Measurements from ENCODE around the gene GPAM. TPM values are rescaled to one million over a fixed set of nuclear protein-coding genes. Genes with fewer than 3 reads are reported as not detected.
"Not testable (repeated sequence)": the region's sequence is repeated elsewhere in the genome, so short reads cannot be mapped to it uniquely, and the experiment has no call there.

The GPAM gene, protein sequence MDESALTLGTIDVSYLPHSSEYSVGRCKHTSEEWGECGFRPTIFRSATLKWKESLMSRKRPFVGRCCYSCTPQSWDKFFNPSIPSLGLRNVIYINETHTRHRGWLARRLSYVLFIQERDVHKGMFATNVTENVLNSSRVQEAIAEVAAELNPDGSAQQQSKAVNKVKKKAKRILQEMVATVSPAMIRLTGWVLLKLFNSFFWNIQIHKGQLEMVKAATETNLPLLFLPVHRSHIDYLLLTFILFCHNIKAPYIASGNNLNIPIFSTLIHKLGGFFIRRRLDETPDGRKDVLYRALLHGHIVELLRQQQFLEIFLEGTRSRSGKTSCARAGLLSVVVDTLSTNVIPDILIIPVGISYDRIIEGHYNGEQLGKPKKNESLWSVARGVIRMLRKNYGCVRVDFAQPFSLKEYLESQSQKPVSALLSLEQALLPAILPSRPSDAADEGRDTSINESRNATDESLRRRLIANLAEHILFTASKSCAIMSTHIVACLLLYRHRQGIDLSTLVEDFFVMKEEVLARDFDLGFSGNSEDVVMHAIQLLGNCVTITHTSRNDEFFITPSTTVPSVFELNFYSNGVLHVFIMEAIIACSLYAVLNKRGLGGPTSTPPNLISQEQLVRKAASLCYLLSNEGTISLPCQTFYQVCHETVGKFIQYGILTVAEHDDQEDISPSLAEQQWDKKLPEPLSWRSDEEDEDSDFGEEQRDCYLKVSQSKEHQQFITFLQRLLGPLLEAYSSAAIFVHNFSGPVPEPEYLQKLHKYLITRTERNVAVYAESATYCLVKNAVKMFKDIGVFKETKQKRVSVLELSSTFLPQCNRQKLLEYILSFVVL
- 7.3 and 7.7 TPM in 2 replicates for total RNA-seq

DNA sequence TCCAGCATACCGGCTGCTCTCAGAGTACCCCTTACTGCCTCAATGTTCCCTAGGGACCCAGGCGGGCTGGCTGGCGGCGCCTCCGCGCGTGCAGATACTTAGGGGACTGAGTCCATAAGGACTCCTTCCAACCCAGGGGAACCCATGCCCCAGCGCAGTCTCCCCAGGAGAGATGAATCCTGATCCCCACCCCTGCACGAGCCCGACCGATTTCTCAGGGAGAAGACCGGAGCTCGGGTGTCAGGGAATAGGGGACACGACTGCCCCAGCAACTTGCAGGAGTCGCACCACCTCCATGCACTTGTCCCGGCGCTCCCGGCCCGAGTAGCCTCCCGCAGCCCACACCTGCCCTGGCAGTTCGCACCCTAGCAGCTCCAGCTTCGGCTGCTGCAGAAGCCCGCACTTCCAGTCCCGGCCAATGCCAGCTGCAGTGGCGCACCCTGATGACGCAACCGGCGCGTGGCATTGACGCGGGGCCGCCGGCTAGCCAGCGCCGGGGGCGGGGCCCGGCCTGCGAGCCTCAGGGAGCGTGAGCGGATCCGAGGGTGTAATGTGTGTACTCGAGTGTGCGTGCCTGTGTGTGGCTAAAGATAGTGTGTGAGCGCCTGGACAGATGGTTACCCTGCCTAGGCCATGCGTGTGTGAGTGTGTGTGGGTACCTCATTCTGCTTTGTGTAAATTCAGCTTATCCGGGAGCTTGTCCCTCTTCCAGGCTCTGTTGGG is at the start of gene GPAM:
GPAM (minus strand) TSS at position 437 of the 723 bp plus-strand sequence. CDS start 1,981 bp downstream, outside the sequence.
- H3K27me3 Mint-ChIP-seq (ENCODE audit: low read depth), result peaks cover 5% of the 10 kb centered on the region
- H3K4me1 Mint-ChIP-seq (ENCODE audit: low read depth), result peaks cover 29% of the 10 kb centered on the region
- peak; percentile 96 for DNase-seq (ENCODE audit: low spot score)
- H3K27ac Mint-ChIP-seq, result peak within 1 kb of the TSS; percentile 91
- intact Hi-C loops (cut with micrococcal nuclease), result loop anchor here (2.0 to 5.0 kb wide), 2 partner anchors 43 to 264 kb away; partner anchors contain the start of genes VTI1A and ZDHHC6
- H3K4me3 Mint-ChIP-seq (ENCODE audit: low read depth), result peak within 1 kb of the TSS; percentile 88
- H3K36me3 Mint-ChIP-seq (ENCODE audit: low read depth), result peaks cover 9% of the 10 kb centered on the region
- H3K9me3 Mint-ChIP-seq, result peaks cover 11% of the 10 kb centered on the region

- H3K4me1 Mint-ChIP-seq (ENCODE audit: low read depth), result no peaks in the 10 kb centered on the region
- no peak overlapping the region for H3K4me3 Mint-ChIP-seq (ENCODE audit: low read depth)
- H3K27me3 Mint-ChIP-seq (ENCODE audit: low read depth), result no peaks in the 10 kb centered on the region
- DNase-seq (ENCODE audit: low spot score), result no peak
- H3K27ac Mint-ChIP-seq, result no peak overlapping the region
- H3K36me3 Mint-ChIP-seq (ENCODE audit: low read depth), result no peaks in the 10 kb centered on the region
- no peaks in the 10 kb centered on the region for H3K9me3 Mint-ChIP-seq
- intact Hi-C loops (cut with micrococcal nuclease), result no loop called here
Measured at GRCh38 chr10:112232670-112233069, 49.1 kb upstream of the GPAM start.

- no peak overlapping the region for H3K4me3 Mint-ChIP-seq (ENCODE audit: low read depth)
- intact Hi-C loops (cut with micrococcal nuclease), result no loop called here
- H3K27me3 Mint-ChIP-seq (ENCODE audit: low read depth), result no peaks in the 10 kb centered on the region
- H3K4me1 Mint-ChIP-seq (ENCODE audit: low read depth), result no peaks in the 10 kb centered on the region
- H3K36me3 Mint-ChIP-seq (ENCODE audit: low read depth), result no peaks in the 10 kb centered on the region
- no peaks in the 10 kb centered on the region for H3K9me3 Mint-ChIP-seq
- no peak for DNase-seq (ENCODE audit: low spot score)
- no peak overlapping the region for H3K27ac Mint-ChIP-seq
Measured at GRCh38 chr10:112231602-112232400, 48.2 kb upstream of the GPAM start.

- DNase-seq (ENCODE audit: low spot score), result no peak
- Mint-ChIP-seq H3K4me1 (ENCODE audit: low read depth) (no peaks in the 10 kb centered on the region), H3K27me3 (ENCODE audit: low read depth) (no peaks in the 10 kb centered on the region), H3K4me3 (ENCODE audit: low read depth) (no peak overlapping the region), H3K27ac (no peak overlapping the region), H3K9me3 (no peaks in the 10 kb centered on the region), H3K36me3 (ENCODE audit: low read depth) (no peaks in the 10 kb centered on the region)
- intact Hi-C loops (cut with micrococcal nuclease), result no loop called here
Measured at GRCh38 chr10:112230325-112230988, 46.9 kb upstream of the GPAM start.

DNA sequence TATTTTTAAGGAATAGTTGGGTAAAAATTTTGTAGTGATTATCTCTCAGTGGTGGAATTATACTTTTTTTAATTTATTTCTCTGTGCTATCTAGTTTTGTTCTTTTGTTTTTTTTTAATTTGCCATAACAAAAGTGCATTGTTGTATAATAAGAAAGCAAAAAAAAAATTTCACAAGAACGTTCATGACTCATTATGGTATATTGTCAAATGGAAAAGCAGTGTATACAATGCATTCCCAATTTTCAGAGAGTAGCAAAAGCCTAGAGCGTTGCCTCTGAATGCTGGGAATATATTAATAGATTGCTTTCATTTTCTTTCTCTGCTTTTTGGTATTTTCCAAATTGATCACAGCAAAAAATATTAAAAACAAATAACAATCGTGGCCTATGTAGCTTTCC is 46.3 kb upstream of the GPAM start:
- intact Hi-C loops (cut with micrococcal nuclease), result no loop called here
- no peaks in the 10 kb centered on the region for H3K36me3 Mint-ChIP-seq (ENCODE audit: low read depth)
- H3K27ac Mint-ChIP-seq, result no peak overlapping the region
- H3K27me3 Mint-ChIP-seq (ENCODE audit: low read depth), result no peaks in the 10 kb centered on the region
- no peaks in the 10 kb centered on the region for H3K4me1 Mint-ChIP-seq (ENCODE audit: low read depth)
- no peak for DNase-seq (ENCODE audit: low spot score)
- H3K9me3 Mint-ChIP-seq, result no peaks in the 10 kb centered on the region
- H3K4me3 Mint-ChIP-seq (ENCODE audit: low read depth), result no peak overlapping the region

DNA sequence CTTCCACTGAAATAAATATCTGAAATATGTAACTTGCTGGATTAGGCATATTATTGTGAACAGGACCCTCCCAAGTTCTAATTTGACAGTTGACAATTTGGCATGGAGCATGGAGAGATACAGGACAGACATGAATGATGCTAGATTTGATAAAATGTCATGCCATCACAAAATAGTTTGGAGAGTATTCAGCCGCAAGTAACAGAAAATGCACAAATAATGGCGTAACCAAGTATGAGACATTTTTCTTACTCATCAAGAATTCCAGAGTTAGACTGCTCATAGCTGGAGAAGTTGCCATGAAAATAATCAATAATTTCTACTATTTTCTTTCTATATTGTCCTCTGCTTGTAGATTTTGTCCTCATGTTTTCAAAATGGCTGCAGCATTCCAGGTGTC is 45.5 kb upstream of the GPAM start:
- intact Hi-C loops (cut with micrococcal nuclease), result no loop called here
- no peaks in the 10 kb centered on the region for H3K4me1 Mint-ChIP-seq (ENCODE audit: low read depth)
- H3K27ac Mint-ChIP-seq, result no peak overlapping the region
- H3K36me3 Mint-ChIP-seq (ENCODE audit: low read depth), result no peaks in the 10 kb centered on the region
- H3K27me3 Mint-ChIP-seq (ENCODE audit: low read depth), result no peaks in the 10 kb centered on the region
- DNase-seq (ENCODE audit: low spot score), result no peak
- no peak overlapping the region for H3K4me3 Mint-ChIP-seq (ENCODE audit: low read depth)
- no peaks in the 10 kb centered on the region for H3K9me3 Mint-ChIP-seq

DNA sequence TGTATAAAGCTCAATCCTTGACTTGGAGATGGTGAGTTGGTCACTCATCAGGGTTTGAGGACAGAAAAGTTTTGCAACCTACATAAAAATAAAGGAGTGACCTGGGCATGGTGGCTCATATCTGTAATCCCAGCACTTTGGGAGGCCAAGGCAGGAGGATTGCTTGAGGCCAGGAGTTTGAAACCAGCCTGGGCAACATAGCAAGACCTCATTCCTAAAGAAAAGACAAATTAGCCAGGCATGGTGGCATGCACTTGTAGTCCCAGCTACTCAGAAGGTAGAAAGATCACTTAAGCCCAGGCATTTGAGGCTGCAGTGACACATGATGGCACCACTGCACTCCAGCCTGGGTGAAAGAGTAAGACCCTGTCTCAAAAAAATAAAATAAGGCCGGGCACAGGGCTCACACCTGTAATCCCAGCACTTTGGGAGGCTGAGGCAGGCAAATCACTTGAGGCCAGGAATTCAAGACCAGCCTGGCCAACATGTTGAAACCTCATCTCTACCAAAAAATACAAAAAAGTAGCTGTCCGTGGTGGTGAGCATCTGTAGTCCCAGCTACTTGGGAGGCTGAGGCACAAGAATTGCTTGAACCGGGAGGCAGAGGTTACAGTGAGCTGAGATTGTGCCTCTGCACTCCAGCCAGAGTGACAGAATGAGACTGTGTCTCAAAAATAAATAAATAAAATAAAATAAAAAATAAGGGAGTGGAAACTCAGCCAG is 45.0 kb upstream of the GPAM start:
- H3K27me3 Mint-ChIP-seq (ENCODE audit: low read depth); H3K9me3 Mint-ChIP-seq; H3K4me3 Mint-ChIP-seq (ENCODE audit: low read depth); intact Hi-C loops (cut with micrococcal nuclease); H3K36me3 Mint-ChIP-seq (ENCODE audit: low read depth); DNase-seq (ENCODE audit: low spot score); H3K27ac Mint-ChIP-seq; H3K4me1 Mint-ChIP-seq (ENCODE audit: low read depth): not testable (repeated sequence)

- Mint-ChIP-seq H3K36me3 (ENCODE audit: low read depth) (no peaks in the 10 kb centered on the region), H3K4me3 (ENCODE audit: low read depth) (no peak overlapping the region), H3K9me3 (no peaks in the 10 kb centered on the region), H3K4me1 (ENCODE audit: low read depth) (no peaks in the 10 kb centered on the region), H3K27me3 (ENCODE audit: low read depth) (no peaks in the 10 kb centered on the region), H3K27ac (no peak overlapping the region)
- intact Hi-C loops (cut with micrococcal nuclease), result no loop called here
- no peak for DNase-seq (ENCODE audit: low spot score)
Measured at GRCh38 chr10:112227331-112227987, 43.9 kb upstream of the GPAM start.

DNA sequence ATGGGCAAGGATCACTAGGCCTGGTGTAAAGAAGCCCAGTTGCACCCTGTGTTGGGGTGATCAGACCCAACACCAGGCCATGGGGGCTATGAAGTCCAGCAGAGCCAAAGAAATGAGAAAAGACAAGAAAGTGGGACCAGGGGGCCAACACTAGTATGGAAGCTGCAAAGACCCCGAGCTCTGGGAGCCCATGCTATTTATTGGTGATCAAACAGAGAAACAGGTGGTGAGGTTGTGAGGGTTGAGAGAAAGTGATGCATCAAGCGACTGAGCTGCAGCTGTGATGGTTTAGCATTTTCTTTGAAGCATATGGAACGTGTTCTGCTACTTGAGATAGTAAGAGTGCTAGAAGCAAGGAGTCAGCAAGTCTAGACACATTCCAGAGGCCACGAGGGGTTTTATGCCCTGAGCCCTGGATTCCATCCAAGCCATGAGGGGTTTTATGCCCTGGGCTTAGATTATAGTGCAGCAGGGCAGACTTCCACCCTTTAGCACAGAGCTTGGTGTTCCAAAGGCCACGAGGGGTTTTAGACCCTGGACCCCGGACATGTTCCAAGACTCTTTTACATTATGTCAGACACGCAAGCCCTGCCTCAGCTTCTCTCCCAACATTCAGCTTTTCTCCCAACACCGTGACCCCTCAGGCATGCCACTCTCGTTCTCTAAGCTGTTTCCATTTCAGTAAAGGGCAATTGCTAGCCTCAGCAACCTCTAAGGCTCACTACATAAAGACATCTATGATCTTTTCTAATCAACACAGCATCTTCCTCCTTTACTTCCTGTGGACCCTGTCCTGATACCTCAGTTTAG is 43.1 kb upstream of the GPAM start:
- Mint-ChIP-seq H3K9me3 (no peaks in the 10 kb centered on the region), H3K4me1 (ENCODE audit: low read depth) (no peaks in the 10 kb centered on the region), H3K4me3 (ENCODE audit: low read depth) (no peak overlapping the region), H3K36me3 (ENCODE audit: low read depth) (no peaks in the 10 kb centered on the region), H3K27ac (no peak overlapping the region), H3K27me3 (ENCODE audit: low read depth) (no peaks in the 10 kb centered on the region)
- intact Hi-C loops (cut with micrococcal nuclease), result no loop called here
- no peak for DNase-seq (ENCODE audit: low spot score)

GRCh38 chr10:112225771-112226438 is 42.3 kb upstream of the GPAM start:
- H3K4me3 Mint-ChIP-seq (ENCODE audit: low read depth), result no peak overlapping the region
- H3K27ac Mint-ChIP-seq, result no peak overlapping the region
- no peaks in the 10 kb centered on the region for H3K36me3 Mint-ChIP-seq (ENCODE audit: low read depth)
- H3K4me1 Mint-ChIP-seq (ENCODE audit: low read depth), result no peaks in the 10 kb centered on the region
- intact Hi-C loops (cut with micrococcal nuclease), result no loop called here
- H3K27me3 Mint-ChIP-seq (ENCODE audit: low read depth), result no peaks in the 10 kb centered on the region
- DNase-seq (ENCODE audit: low spot score), result no peak
- H3K9me3 Mint-ChIP-seq, result no peaks in the 10 kb centered on the region
